H9 (cell line): ENCODE results near the gene BACE1-AS. TPM values are rescaled to one million over a fixed set of nuclear protein-coding genes. Genes with fewer than 3 reads are reported as not detected.

Experiments used
- DNase-seq: peaks from one replicate; pipeline ENCODE4 v3.0.0-alpha.2; 2017
- H2AFZ ChIP-seq: one replicate; pipeline ENCODE4 v1.6.1; 2013; ENCODE audit warnings: mild to moderate bottlenecking, low read length, control low read depth, moderate library complexity
- H2AK5ac ChIP-seq: 2 replicates; pipeline ENCODE4 v1.6.1; 2013; ENCODE audit warnings: low read length, control low read depth, mixed read lengths; ENCODE audit not compliant: insufficient read length
- H2BK120ac ChIP-seq: one replicate; pipeline ENCODE4 v1.6.1; 2013; ENCODE audit warnings: low read depth, mild to moderate bottlenecking, low read length, control low read depth, inconsistent platforms; ENCODE audit not compliant: poor library complexity, severe bottlenecking
- H2BK12ac ChIP-seq: 2 replicates; pipeline ENCODE4 v1.6.1; 2013; ENCODE audit warnings: low read length, control low read depth, mixed read lengths, low read depth; ENCODE audit not compliant: insufficient read length
- H2BK15ac ChIP-seq: 2 replicates; pipeline ENCODE4 v1.6.1; 2013; ENCODE audit warnings: low read depth, low read length, control low read depth
- H2BK20ac ChIP-seq: one replicate; pipeline ENCODE4 v1.6.1; 2013; ENCODE audit warnings: low read depth, mild to moderate bottlenecking, low read length, control low read depth, inconsistent platforms; ENCODE audit not compliant: poor library complexity, severe bottlenecking
- H2BK5ac ChIP-seq: 2 replicates; pipeline ENCODE4 v1.6.1; 2013; ENCODE audit warnings: low read length, control low read depth, mixed read lengths; ENCODE audit not compliant: insufficient read length
- H3K14ac ChIP-seq: 2 replicates; pipeline ENCODE4 v1.6.1; 2013; ENCODE audit warnings: low read length, control low read depth; ENCODE audit not compliant: insufficient read depth
- H3K18ac ChIP-seq: 2 replicates; pipeline ENCODE4 v1.6.1; 2013; ENCODE audit warnings: low read depth, mild to moderate bottlenecking, mixed read lengths, low read length, control low read depth; ENCODE audit not compliant: insufficient read length
- H3K23ac ChIP-seq: 2 replicates; pipeline ENCODE4 v1.6.1; 2013; ENCODE audit warnings: low read length, control low read depth, mixed read lengths, low read depth; ENCODE audit not compliant: insufficient read length
- H3K23me2 ChIP-seq: 2 replicates; pipeline ENCODE4 v1.6.1; 2013; ENCODE audit warnings: low read depth, mild to moderate bottlenecking, mixed read lengths, low read length, control low read depth; ENCODE audit not compliant: insufficient read length, poor library complexity, severe bottlenecking
- H3K27ac ChIP-seq: 2 replicates; pipeline ENCODE4 v1.5.1; 2013; ENCODE audit warnings: low read length, control low read depth, mixed read lengths, low read depth; ENCODE audit not compliant: insufficient read length
- H3K27me3 ChIP-seq: 2 replicates; pipeline ENCODE4 v1.6.1; 2013; ENCODE audit warnings: low read length, control low read depth, inconsistent platforms; ENCODE audit not compliant: insufficient read depth
- H3K4ac ChIP-seq: 2 replicates; pipeline ENCODE4 v1.6.1; 2013; ENCODE audit warnings: low read depth, mild to moderate bottlenecking, control low read depth, inconsistent platforms, low read length, moderate library complexity
- H3K4me1 ChIP-seq: 2 replicates; pipeline ENCODE4 v1.6.1; 2013; ENCODE audit warnings: low read length, control low read depth, inconsistent platforms; ENCODE audit not compliant: insufficient read depth
- H3K4me2 ChIP-seq: 2 replicates; pipeline ENCODE4 v1.6.1; 2013; ENCODE audit warnings: low read length, control low read depth, mixed read lengths; ENCODE audit not compliant: insufficient read length, insufficient read depth
- H3K56ac ChIP-seq: 2 replicates; pipeline ENCODE4 v1.6.1; 2013; ENCODE audit warnings: low read depth, mild to moderate bottlenecking, mixed read lengths, low read length, control low read depth; ENCODE audit not compliant: insufficient read length
- H3K79me1 ChIP-seq: 2 replicates; pipeline ENCODE4 v1.6.1; 2013; ENCODE audit warnings: low read depth, mild to moderate bottlenecking, moderate library complexity, low read length, control low read depth, inconsistent platforms; ENCODE audit not compliant: insufficient read depth, poor library complexity, severe bottlenecking
- H3K79me2 ChIP-seq: 2 replicates; pipeline ENCODE4 v1.6.1; 2013; ENCODE audit warnings: low read length, control low read depth, inconsistent platforms; ENCODE audit not compliant: insufficient read depth
- H3K9ac ChIP-seq: 2 replicates; pipeline ENCODE4 v1.6.1; 2013; ENCODE audit warnings: low read length, control low read depth, mixed read lengths; ENCODE audit not compliant: insufficient read length; ENCODE audit errors: extremely low read depth
- H3K9me3 ChIP-seq: one replicate; pipeline ENCODE4 v1.6.1; 2013; ENCODE audit warnings: low read depth, low read length, inconsistent platforms; ENCODE audit not compliant: control insufficient read depth
- H3T11ph ChIP-seq: one replicate; pipeline ENCODE4 v1.6.1; 2013; ENCODE audit warnings: mild to moderate bottlenecking, low read length, control low read depth, inconsistent platforms
- H4K20me1 ChIP-seq: one replicate; pipeline ENCODE4 v1.6.1; 2013; ENCODE audit not compliant: control insufficient read depth, insufficient read length, insufficient read depth
- H4K5ac ChIP-seq: 2 replicates; pipeline ENCODE4 v1.6.1; 2013; ENCODE audit warnings: low read depth, mild to moderate bottlenecking, mixed read lengths, low read length, control low read depth; ENCODE audit not compliant: insufficient read length
- H4K8ac ChIP-seq: replicated peaks from 2 replicates; pipeline ENCODE4 v1.6.1; 2013; ENCODE audit warnings: low read length, control low read depth, mixed read lengths, low read depth; ENCODE audit not compliant: insufficient read length
- H4K91ac ChIP-seq: 2 replicates; pipeline ENCODE4 v1.6.1; 2013; ENCODE audit warnings: low read depth, mild to moderate bottlenecking, moderate library complexity, mixed read lengths, low read length, control low read depth; ENCODE audit not compliant: insufficient read length
- H3K27ac Mint-ChIP-seq, 3 experiments: 2 replicates in 2 of 3; 3 replicates in 1 of 3; pipeline ENCODE4 v1.8.0; 2020 to 2021; ENCODE audit warnings: mixed read lengths in 3 of 3, mild to moderate bottlenecking in 1 of 3, moderate library complexity in 1 of 3
- H3K27me3 Mint-ChIP-seq: 2 replicates; pipeline ENCODE4 v1.8.0; 2021; ENCODE audit warnings: low read depth, mild to moderate bottlenecking, moderate library complexity, mixed read lengths
- H3K36me3 Mint-ChIP-seq, 3 experiments: 2 replicates in 2 of 3; 3 replicates in 1 of 3; pipeline ENCODE4 v1.8.0; 2020 to 2021; ENCODE audit warnings: low read depth in 3 of 3, mixed read lengths in 3 of 3; ENCODE audit not compliant: insufficient read depth in 1 of 3
- H3K4me1 Mint-ChIP-seq, 2 experiments: 2 replicates each; pipeline ENCODE4 v1.8.0; 2020; ENCODE audit warnings: mixed read lengths in 2 of 2
- H3K4me3 Mint-ChIP-seq, 2 experiments: 2 replicates in 1 of 2; 3 replicates in 1 of 2; pipeline ENCODE4 v1.8.0; 2020 to 2021; ENCODE audit warnings: mild to moderate bottlenecking in 2 of 2, mixed read lengths in 2 of 2, moderate library complexity in 1 of 2
- H3K9me3 Mint-ChIP-seq, 2 experiments: 2 replicates in 1 of 2; 3 replicates in 1 of 2; pipeline ENCODE4 v1.8.0; 2020; ENCODE audit warnings: mild to moderate bottlenecking in 2 of 2, mixed read lengths in 2 of 2, moderate library complexity in 1 of 2
- WGBS: extraction: QIAGEN DNeasy Blood & Tissue Kit; methylation state at CpG from one replicate; pipeline ENCODE4 v1.1.7; 2013; ENCODE audit warnings: missing lambda C conversion rate, low lambda C conversion rate, mixed read lengths; ENCODE audit not compliant: insufficient read length; ENCODE audit errors: extremely low coverage; 5-methylcytosine and 5-hydroxymethylcytosine counted together
- total RNA-seq: library from RNA; stranded (reverse); gene quantifications from 2 replicates; pipeline ENCODE4 v1.2.1, GENCODE V29; 2021
- TF ChIP-seq, protein P1 (sequence below): fragments of 200-600 bp; sonication (generic); conservative IDR thresholded peaks from 3 replicates; pipeline ENCODE4 v1.8.0; 2021; ENCODE audit warnings: antibody characterized with exemption, mild to moderate bottlenecking

Gene BACE1-AS
- total RNA-seq, 1 experiment from 2014 or later, result 9.9 TPM

- no peak overlapping the region for H3K9ac ChIP-seq
- no peak overlapping the region for H2BK20ac ChIP-seq
- DNase-seq, result no peak
- H3K4ac ChIP-seq, result no peak overlapping the region
- H2BK15ac ChIP-seq, result no peak overlapping the region
- H3K9me3 Mint-ChIP-seq, result no peaks in the 10 kb centered on the region
- H3K4me1 Mint-ChIP-seq, result peaks cover 13 to 15% of the 10 kb centered on the region in 2 experiments
- no peak overlapping the region for H3K23ac ChIP-seq
- WGBS, result no CpG with 5 or more reads among the region's 7 CpGs
- no peaks in the 10 kb centered on the region for H3K4me1 ChIP-seq
- no peak overlapping the region for H4K8ac ChIP-seq
- no peak overlapping the region for H3K18ac ChIP-seq
- no peak overlapping the region for H2BK5ac ChIP-seq
- H2BK120ac ChIP-seq, result no peak overlapping the region
- H2BK12ac ChIP-seq, result no peak overlapping the region
- no peak overlapping the region for H3K56ac ChIP-seq
- no peak overlapping the region for H4K5ac ChIP-seq
- no peaks in the 10 kb centered on the region for H3K79me2 ChIP-seq
- no peaks in the 10 kb centered on the region for H3K36me3 Mint-ChIP-seq
- peaks cover 10% of the 10 kb centered on the region for H3K23me2 ChIP-seq
- peaks cover 7% of the 10 kb centered on the region for H3K27me3 Mint-ChIP-seq
- H2AK5ac ChIP-seq, result no peak overlapping the region
- H3K4me3 Mint-ChIP-seq, result no peak overlapping the region
- no peak overlapping the region for H3K27ac ChIP-seq
- TF ChIP-seq, protein P1, sequence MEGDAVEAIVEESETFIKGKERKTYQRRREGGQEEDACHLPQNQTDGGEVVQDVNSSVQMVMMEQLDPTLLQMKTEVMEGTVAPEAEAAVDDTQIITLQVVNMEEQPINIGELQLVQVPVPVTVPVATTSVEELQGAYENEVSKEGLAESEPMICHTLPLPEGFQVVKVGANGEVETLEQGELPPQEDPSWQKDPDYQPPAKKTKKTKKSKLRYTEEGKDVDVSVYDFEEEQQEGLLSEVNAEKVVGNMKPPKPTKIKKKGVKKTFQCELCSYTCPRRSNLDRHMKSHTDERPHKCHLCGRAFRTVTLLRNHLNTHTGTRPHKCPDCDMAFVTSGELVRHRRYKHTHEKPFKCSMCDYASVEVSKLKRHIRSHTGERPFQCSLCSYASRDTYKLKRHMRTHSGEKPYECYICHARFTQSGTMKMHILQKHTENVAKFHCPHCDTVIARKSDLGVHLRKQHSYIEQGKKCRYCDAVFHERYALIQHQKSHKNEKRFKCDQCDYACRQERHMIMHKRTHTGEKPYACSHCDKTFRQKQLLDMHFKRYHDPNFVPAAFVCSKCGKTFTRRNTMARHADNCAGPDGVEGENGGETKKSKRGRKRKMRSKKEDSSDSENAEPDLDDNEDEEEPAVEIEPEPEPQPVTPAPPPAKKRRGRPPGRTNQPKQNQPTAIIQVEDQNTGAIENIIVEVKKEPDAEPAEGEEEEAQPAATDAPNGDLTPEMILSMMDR, result no peak
- no peaks in the 10 kb centered on the region for H3K79me1 ChIP-seq
- H3K27me3 ChIP-seq, result no peaks in the 10 kb centered on the region
- no peak overlapping the region for H3K27ac Mint-ChIP-seq
- no peak overlapping the region for H3K4me2 ChIP-seq
- H4K20me1 ChIP-seq, result no peaks in the 10 kb centered on the region
- H2AFZ ChIP-seq, result no peak overlapping the region
- no peak overlapping the region for H3K14ac ChIP-seq
- no peak overlapping the region for H4K91ac ChIP-seq
- H3T11ph ChIP-seq, result no peak overlapping the region
- H3K9me3 ChIP-seq, result no peaks in the 10 kb centered on the region
Measured at GRCh38 chr11:117318738-117319137, 27.6 kb downstream of the BACE1-AS start.
